NT2/D1 (cell line): Measurements from ENCODE around the gene ASIC2.

Experiments
- DNase-seq: peaks from one replicate; pipeline ENCODE4 v3.0.0-alpha.2; 2011; ENCODE audit warnings: low read depth, low spot score
- H3K27me3 ChIP-seq: 2 replicates; pipeline ENCODE4 v1.6.0; 2011; ENCODE audit warnings: mild to moderate bottlenecking; ENCODE audit not compliant: insufficient read length, insufficient read depth
- H3K36me3 ChIP-seq: 2 replicates; pipeline ENCODE4 v1.6.1; 2011; ENCODE audit warnings: mild to moderate bottlenecking, low read length, mixed read lengths; ENCODE audit not compliant: insufficient read depth, insufficient read length
- H3K4me1 ChIP-seq: 2 replicates; pipeline ENCODE4 v1.5.1; 2011; ENCODE audit not compliant: insufficient read depth, insufficient read length
- H3K4me3 ChIP-seq: 2 replicates; pipeline ENCODE4 v1.5.1; 2011; ENCODE audit warnings: low read depth; ENCODE audit not compliant: insufficient read length
- H3K9ac ChIP-seq: 2 replicates; pipeline ENCODE4 v1.6.0; 2011; ENCODE audit warnings: low read depth; ENCODE audit not compliant: insufficient read length
- H3K9me3 ChIP-seq: 2 replicates; pipeline ENCODE4 v1.5.1; 2011; ENCODE audit warnings: mild to moderate bottlenecking, low read length; ENCODE audit not compliant: insufficient read depth
- SUZ12 ChIP-seq: IDR thresholded peaks from 2 replicates; pipeline ENCODE4 v1.6.1; 2011; ENCODE audit not compliant: insufficient read length, insufficient read depth; ENCODE audit errors: extremely low read depth
- YY1 ChIP-seq: IDR thresholded peaks from 2 replicates; pipeline ENCODE4 v1.6.1; 2011; ENCODE audit not compliant: insufficient read length, insufficient read depth
- ZNF274 ChIP-seq: IDR thresholded peaks from 2 replicates; pipeline ENCODE4 v1.6.1; 2011; ENCODE audit warnings: mild to moderate bottlenecking, low read depth, low read length

The ASIC2 gene

DNA sequence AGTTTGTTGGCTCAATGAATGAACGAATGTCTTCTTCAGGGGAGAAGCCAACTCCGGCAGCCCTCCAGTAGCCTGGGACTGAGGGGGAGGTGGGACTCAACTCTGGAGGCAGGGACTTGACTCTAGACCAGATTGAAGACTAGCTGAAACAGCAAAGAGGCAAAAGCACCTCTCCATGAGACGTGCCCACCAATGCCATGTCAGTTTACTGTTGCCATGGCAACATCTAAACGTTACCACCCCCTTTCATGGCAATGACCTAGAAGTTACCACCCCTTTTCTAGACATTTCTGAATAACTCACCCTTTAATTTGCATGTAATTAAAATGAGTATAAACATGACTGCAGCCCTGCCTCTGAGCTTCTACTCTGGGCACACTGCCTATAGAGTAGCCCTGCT lies 91.8 kb downstream of the ASIC2 start:
- H3K27me3 ChIP-seq: peaks cover 28% of the 10 kb centered on the region
- TF ChIP-seq YY1 (no peak), SUZ12 (no peak), ZNF274 (no peak)
- no peak for DNase-seq
- H3K9ac ChIP-seq: no peak overlapping the region
- no peaks in the 10 kb centered on the region for H3K9me3 ChIP-seq
- no peak overlapping the region for H3K4me3 ChIP-seq
- H3K36me3 ChIP-seq: no peaks in the 10 kb centered on the region
- peaks cover 2% of the 10 kb centered on the region for H3K4me1 ChIP-seq

- Histone ChIP-seq H3K36me3 (no peaks in the 10 kb centered on the region), H3K4me1 (peaks cover 2% of the 10 kb centered on the region), H3K27me3 (peaks cover 35% of the 10 kb centered on the region), H3K4me3 (no peak overlapping the region), H3K9me3 (no peaks in the 10 kb centered on the region), H3K9ac (no peak overlapping the region)
- DNase-seq: no peak
- TF ChIP-seq SUZ12 (no peak), YY1 (no peak), ZNF274 (no peak)
Measured at GRCh38 chr17:33200587-33200986, 92.5 kb downstream of the ASIC2 start.

GRCh38 chr17:33199571-33200510 lies 93.3 kb downstream of the ASIC2 start:
- Histone ChIP-seq H3K9me3 (no peaks in the 10 kb centered on the region), H3K4me3 (no peak overlapping the region), H3K9ac (no peak overlapping the region), H3K4me1 (peaks cover 2% of the 10 kb centered on the region), H3K27me3 (peaks cover 41% of the 10 kb centered on the region), H3K36me3 (no peaks in the 10 kb centered on the region)
- no peak for DNase-seq
- TF ChIP-seq ZNF274 (no peak), YY1 (no peak), SUZ12 (no peak)

DNA sequence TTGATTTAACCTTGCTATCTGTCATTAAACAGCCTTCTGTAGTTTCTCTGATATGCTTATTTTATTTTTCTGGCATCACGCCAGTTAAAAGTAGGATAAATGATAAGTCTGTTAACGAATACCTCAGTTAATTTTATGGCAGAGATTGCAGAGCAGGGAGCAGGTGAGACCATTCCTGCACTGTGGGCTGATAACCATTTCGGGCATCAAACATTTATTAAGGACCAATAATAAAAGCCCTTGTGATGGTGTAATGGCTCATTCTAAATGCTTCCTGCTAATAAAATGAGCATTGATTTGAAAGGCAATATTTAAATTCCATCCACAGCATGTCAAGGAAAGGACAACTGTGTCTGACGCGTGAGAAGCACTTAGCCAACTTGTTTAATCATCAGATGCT lies 94.1 kb downstream of the ASIC2 start:
- no peak for DNase-seq
- no peak for TF ChIP-seq ZNF274
- no peak for TF ChIP-seq YY1
- TF ChIP-seq SUZ12: no peak
- H3K9ac ChIP-seq: no peak overlapping the region
- H3K27me3 ChIP-seq: peaks cover 50% of the 10 kb centered on the region
- H3K9me3 ChIP-seq: no peaks in the 10 kb centered on the region
- H3K36me3 ChIP-seq: no peaks in the 10 kb centered on the region
- H3K4me1 ChIP-seq: peaks cover 4% of the 10 kb centered on the region
- H3K4me3 ChIP-seq: no peak overlapping the region

DNA sequence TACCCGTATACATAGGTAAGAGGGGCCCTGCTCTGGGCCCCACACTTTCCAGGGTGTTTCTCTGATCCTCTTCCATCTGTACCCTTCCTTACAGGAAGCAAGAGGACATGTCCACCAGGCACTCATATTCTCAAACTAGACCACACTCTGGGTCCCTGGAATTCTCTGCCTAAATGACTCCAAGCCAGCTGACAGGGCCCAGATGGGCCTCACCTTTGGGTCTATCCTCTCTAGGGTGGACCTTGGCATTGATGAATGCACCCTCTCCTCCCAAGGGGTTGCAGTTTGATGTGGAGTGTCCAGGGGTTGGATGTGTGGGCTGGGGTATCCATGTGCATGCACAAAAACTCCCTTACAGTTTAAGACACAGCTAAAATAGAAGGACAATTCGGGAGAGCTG lies 95.8 kb downstream of the ASIC2 start:
- Histone ChIP-seq H3K4me1 (peaks cover 8% of the 10 kb centered on the region), H3K9me3 (no peaks in the 10 kb centered on the region), H3K36me3 (no peaks in the 10 kb centered on the region), H3K27me3 (peaks cover 54% of the 10 kb centered on the region), H3K4me3 (no peak overlapping the region), H3K9ac (no peak overlapping the region)
- DNase-seq: no peak
- TF ChIP-seq SUZ12 (no peak), YY1 (no peak), ZNF274 (no peak)

DNA sequence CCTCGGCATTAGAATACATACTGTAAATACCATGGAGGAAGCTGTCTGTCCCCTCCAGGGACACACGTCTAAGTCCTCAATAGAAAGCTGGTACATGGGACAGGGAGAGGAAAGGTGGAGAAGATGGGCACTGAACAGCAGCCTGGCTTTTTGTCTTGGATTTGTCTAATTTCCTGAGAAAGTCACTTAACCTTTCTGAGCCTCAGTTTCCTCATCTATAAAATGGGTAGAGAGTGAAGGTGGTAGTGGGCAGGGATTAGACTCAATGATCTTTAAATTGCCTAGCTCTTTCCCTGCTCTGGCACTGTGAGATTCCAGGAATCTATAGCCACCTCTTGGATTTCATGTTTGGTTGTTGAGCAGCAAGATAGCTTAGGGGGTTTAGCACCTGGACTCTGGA lies 96.2 kb downstream of the ASIC2 start:
- TF ChIP-seq ZNF274 (no peak), SUZ12 (no peak), YY1 (no peak)

More for the DNA sequence above, 96.2 kb downstream of the ASIC2 start:
- Histone ChIP-seq H3K36me3 (no peaks in the 10 kb centered on the region), H3K4me1 (peaks cover 6% of the 10 kb centered on the region), H3K4me3 (no peak overlapping the region), H3K27me3 (peaks cover 56% of the 10 kb centered on the region), H3K9ac (no peak overlapping the region), H3K9me3 (no peaks in the 10 kb centered on the region)
- DNase-seq: no peak
